Sigmoid colon (tissue), 4 donors: Measurements from ENCODE around the gene NAP1L1.

ENCODE experiments used
- EP300 ChIP-seq, 4 donors: sonication (generic); formaldehyde crosslinking; IDR thresholded peaks; one replicate each; pipeline ENCODE4 v1.6.1; 2017; ENCODE audit warnings: antibody characterized with exemption in 4 of 4
- POLR2A ChIP-seq, 2 donors: fragments of 450-650 bp; IDR thresholded peaks; one replicate each; pipeline ENCODE4 v1.6.1; 2016; ENCODE audit warnings: antibody characterized with exemption in 2 of 2, mild to moderate bottlenecking in 2 of 2, moderate library complexity in 2 of 2
- POLR2AphosphoS5 ChIP-seq, 4 donors: sonication (generic); formaldehyde crosslinking; IDR thresholded peaks; one replicate each; pipeline ENCODE4 v1.6.1; 2017; ENCODE audit warnings: antibody characterized with exemption in 4 of 4
- TF ChIP-seq, protein P1 (sequence below), 4 experiments: fragments of 450-650 bp in 3 of 4; fragments of 200-600 bp in 1 of 4; IDR thresholded peaks; one replicate each; pipeline ENCODE4 v1.5.1; 2016 to 2019; ENCODE audit warnings: antibody characterized with exemption in 4 of 4, mild to moderate bottlenecking in 3 of 4, moderate library complexity in 2 of 4

DNA sequence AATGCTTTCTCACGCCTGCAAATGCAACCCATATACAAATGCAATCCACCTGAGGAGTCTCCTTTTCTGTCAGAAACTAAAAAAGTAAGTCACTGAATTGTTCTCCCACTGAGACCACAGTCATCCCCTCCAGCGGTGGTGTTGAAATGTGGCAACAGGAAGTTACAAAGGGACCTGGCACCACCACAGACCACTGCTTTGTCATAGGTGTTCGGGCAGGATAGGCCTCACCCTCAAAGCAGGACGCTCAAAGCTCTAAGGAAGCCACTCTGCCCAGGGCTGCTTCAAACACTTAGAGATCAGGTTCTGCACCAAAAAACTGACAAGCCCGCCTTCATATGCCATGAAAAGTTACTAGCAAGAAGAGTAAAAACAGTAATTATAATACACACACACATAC, 64.2 kb downstream of the NAP1L1 start:
- no peak for TF ChIP-seq EP300 (IDR thresholded peaks at IDR 0.05)
- TF ChIP-seq POLR2A (IDR thresholded peaks at IDR 0.05): no peak
- no peak for TF ChIP-seq POLR2AphosphoS5 (IDR thresholded peaks at IDR 0.05)
- TF ChIP-seq, protein P1, sequence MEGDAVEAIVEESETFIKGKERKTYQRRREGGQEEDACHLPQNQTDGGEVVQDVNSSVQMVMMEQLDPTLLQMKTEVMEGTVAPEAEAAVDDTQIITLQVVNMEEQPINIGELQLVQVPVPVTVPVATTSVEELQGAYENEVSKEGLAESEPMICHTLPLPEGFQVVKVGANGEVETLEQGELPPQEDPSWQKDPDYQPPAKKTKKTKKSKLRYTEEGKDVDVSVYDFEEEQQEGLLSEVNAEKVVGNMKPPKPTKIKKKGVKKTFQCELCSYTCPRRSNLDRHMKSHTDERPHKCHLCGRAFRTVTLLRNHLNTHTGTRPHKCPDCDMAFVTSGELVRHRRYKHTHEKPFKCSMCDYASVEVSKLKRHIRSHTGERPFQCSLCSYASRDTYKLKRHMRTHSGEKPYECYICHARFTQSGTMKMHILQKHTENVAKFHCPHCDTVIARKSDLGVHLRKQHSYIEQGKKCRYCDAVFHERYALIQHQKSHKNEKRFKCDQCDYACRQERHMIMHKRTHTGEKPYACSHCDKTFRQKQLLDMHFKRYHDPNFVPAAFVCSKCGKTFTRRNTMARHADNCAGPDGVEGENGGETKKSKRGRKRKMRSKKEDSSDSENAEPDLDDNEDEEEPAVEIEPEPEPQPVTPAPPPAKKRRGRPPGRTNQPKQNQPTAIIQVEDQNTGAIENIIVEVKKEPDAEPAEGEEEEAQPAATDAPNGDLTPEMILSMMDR (IDR thresholded peaks at IDR 0.05): no peak
